ENCODE data around the gene PCNT. TPM values are rescaled to one million over a fixed set of nuclear protein-coding genes. Genes with fewer than 3 reads are reported as not detected.

The PCNT gene
- total RNA-seq, 4 donors from 2014 or later: 6.2 to 29.7 (median 17.1) TPM

DNA sequence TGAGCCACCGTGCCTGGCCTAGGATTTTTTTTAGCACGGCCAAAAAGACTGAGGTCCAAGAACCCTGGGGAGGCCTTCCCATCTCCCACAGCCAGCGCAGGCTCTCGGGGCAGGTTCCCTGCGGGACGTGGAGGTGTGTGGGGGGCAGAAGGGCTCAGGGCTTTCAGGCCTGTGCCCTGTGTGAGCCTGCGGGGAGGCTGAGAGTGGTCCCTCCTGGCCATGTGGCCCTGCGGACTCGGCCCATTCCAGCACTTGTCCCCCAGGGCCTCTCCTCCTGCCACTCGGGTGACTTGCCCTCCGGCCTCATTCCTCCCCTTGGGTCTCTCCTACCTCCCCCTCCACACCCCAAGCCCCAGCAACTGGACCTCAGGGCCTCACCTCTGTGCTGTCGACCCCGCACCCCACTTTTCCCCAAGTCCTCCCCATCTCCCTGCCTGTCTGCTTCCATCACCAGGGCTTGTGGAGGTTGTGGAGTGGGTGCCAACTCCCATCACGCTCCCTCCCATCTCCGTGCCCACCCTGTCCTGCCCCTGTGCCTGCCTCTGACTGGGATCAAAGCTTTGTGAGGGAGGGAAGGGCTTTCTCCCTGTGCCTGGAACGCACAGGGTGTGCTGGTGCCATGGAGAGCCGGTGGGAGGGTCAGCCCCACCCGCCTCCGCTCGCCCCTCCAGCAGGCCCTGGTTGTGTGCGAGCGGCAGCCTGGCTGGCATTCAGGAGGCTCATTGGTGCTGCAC is 102.5 kb downstream of the PCNT start:
- DNase-seq: no peak
- Histone ChIP-seq H3K4me1 (no peaks in the 10 kb centered on the region), H3K9me3 (no peaks in the 10 kb centered on the region), H3K4me3 (no peak overlapping the region), H3K27ac (no peak overlapping the region), H3K27me3 (no peaks in the 10 kb centered on the region), H3K36me3 (no peaks in the 10 kb centered on the region)
- TF ChIP-seq CTCF (IDR thresholded peaks at IDR 0.05): no peak
- no peak for TF ChIP-seq POLR2A (IDR thresholded peaks at IDR 0.05)
- intact Hi-C loops (cut with DNase I; ENCODE audit: low total_unique reads): no loop called here

DNA sequence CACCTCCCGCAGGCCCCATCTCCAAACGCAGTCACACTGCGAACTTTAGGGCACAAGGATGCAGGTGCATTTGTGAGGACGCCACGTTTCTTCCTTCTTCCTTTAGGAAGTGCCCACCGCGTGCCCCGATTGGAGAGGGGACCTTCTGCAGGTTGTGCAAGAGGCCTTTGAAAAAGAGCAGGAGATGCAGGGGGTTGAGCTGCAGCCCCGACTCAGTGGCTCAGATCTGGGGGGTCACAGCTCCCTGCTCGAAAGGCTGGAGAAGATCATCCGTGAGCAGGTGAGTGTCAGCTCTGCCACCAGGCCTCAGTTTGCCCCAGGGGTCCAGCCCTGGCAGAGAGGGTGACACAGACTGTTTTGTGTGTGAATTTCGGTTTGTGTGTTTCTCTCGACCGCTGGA is 103.6 kb downstream of the PCNT start:
- no peaks in the 10 kb centered on the region for H3K27me3 ChIP-seq
- no peaks in the 10 kb centered on the region for H3K36me3 ChIP-seq
- no peaks in the 10 kb centered on the region for H3K9me3 ChIP-seq
- no peak overlapping the region for H3K27ac ChIP-seq
- intact Hi-C loops (cut with DNase I; ENCODE audit: low total_unique reads): no loop called here
- DNase-seq: no peak
- no peaks in the 10 kb centered on the region for H3K4me1 ChIP-seq
- H3K4me3 ChIP-seq: no peak overlapping the region
- TF ChIP-seq POLR2A (IDR thresholded peaks at IDR 0.05) (no peak), CTCF (IDR thresholded peaks at IDR 0.05) (no peak)

DNA sequence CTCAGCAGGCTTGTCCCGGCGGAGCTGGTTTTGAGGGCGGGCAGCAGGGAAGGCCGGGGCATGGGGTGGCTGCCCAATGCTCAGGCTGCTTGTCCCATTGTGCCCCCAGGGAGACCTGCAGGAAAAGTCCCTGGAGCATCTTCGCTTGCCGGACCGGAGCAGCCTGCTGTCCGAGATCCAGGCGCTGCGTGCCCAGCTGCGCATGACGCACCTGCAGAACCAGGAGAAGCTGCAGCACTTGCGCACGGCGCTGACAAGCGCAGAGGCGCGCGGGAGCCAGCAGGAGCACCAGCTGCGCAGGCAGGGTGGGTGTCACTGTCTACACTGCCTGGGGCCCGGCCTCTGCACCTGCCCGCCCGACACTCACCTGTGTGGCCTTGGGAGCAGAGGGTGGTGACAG is 104.3 kb downstream of the PCNT start:
- Histone ChIP-seq H3K9me3 (no peaks in the 10 kb centered on the region), H3K27ac (no peak overlapping the region), H3K36me3 (no peaks in the 10 kb centered on the region), H3K4me3 (no peak overlapping the region), H3K27me3 (no peaks in the 10 kb centered on the region), H3K4me1 (no peaks in the 10 kb centered on the region)
- no peak for TF ChIP-seq POLR2A (IDR thresholded peaks at IDR 0.05)
- TF ChIP-seq CTCF (IDR thresholded peaks at IDR 0.05): no peak
- no peak for DNase-seq
- intact Hi-C loops (cut with DNase I; ENCODE audit: low total_unique reads): no loop called here

DNA sequence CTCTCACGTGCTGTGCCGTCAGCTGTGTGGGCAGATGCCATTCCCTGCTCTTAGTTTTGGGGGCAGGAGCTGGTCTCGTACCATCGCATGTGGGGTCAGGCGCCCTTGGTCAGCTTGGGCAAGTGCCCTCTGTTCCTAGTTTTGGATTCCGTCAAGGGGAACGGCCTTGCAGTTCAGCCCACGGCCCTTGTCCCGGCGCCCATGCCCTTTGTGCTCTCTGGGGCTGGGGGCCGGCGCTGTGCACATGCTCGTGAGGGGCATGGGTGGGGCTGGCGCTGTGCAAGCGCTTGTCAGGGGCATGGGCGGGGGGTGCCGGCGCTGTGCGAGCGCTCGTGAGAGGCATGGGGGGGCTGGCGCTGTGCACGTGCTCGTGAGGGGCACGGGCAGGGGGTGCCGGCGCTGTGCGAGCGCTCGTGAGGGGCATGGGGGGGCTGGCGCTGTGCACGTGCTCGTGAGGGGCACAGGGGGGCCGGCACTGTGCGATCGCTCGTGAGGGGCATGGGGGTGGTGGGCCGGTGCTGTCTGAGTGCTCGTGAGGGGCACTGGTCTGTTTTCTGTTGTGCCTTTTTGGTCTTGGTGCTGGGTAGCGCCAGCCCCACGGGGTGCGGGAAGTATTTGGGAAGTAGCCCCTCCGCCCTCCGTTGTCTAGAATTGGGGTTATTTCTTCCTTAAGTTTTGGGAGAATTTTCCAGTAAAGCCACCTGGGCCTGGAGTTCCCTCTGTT is 105.2 kb downstream of the PCNT start:
- H3K4me1 ChIP-seq: no peaks in the 10 kb centered on the region
- no peak overlapping the region for H3K4me3 ChIP-seq
- intact Hi-C loops (cut with DNase I; ENCODE audit: low total_unique reads): no loop called here
- H3K36me3 ChIP-seq: no peaks in the 10 kb centered on the region
- no peak for TF ChIP-seq CTCF (IDR thresholded peaks at IDR 0.05)
- no peak for TF ChIP-seq POLR2A (IDR thresholded peaks at IDR 0.05)
- no peaks in the 10 kb centered on the region for H3K27me3 ChIP-seq
- H3K9me3 ChIP-seq: no peaks in the 10 kb centered on the region
- DNase-seq: no peak
- no peak overlapping the region for H3K27ac ChIP-seq
